ENCODE results near the gene TMA7.
"Not testable (repeated sequence)": the region's sequence is repeated elsewhere in the genome, so short reads cannot be mapped to it uniquely, and the experiment has no call there.

The TMA7 gene

GRCh38 chr3:48437812-48438211 is 2.2 kb upstream of the TMA7 start:
- DNase-seq = no peak

- DNase-seq = peak; percentile 35
These were observed 517 bp downstream of the TMA7 start for GRCh38 chr3:48440590-48440958.

- DNase-seq = no peak
These were observed 1.9 kb downstream of the TMA7 start for GRCh38 chr3:48441940-48442339.

GRCh38 chr3:48445277-48445882 is 5.3 kb downstream of the TMA7 start:
- no peak for DNase-seq

DNA sequence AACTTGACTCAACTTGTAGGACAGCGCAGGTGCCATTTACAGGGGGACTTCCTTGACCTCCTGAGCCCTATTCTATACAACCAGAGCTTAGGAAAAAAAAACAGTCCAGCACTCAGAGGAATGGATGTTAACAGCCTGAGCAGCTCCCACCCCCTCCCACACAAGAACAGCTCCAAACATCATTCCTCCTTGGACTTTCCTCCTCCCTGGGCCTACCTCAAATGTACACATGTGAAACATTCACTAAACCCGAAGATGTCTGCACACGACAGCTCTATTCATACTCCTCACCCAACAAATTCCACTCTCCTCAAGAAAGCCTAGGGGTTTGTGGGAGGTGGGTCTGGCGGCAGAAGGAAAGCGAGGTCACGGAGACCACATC is 6.0 kb downstream of the TMA7 start:
- peak; percentile 19 for DNase-seq

DNA sequence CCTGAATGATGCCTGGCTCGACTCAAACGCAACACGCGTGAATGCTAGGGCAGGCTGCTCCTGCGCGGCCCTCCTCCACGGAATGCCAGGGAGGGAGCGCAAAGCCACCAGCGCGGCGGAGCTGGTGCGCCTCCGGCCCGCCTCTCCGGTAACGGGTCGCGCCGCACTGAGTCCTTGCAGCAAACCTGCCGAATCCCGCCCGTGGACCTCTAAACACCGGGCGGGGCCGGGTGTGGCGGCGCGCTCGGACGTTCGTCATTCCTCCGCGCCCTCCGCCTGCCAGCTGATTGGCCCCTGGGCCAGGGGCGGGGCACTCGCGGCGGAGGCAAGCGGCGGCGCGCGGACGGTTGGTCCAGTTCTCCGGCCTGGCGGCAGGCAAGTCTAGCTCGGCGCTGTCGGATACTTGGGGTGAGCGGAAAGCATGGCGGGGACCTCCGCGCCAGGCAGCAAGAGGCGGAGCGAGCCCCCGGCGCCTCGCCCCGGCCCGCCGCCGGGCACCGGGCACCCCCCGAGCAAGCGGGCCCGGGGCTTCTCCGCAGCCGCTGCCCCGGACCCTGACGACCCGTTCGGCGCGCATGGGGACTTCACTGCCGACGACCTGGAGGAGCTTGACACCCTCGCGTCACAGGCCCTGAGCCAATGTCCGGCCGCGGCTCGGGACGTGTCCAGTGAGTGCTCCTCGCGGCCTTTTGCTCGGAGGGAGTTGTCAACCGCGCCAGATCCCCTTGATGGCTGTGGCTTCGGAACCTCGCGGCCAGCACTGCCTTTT is 6.6 kb downstream of the TMA7 start, which contains the start of gene ATRIP:
Gene ATRIP (plus strand): TSS at position 313 of the 769 bp plus-strand sequence. CDS start 109 bp downstream, at position 422.
- peak; percentile 96 for DNase-seq

DNA sequence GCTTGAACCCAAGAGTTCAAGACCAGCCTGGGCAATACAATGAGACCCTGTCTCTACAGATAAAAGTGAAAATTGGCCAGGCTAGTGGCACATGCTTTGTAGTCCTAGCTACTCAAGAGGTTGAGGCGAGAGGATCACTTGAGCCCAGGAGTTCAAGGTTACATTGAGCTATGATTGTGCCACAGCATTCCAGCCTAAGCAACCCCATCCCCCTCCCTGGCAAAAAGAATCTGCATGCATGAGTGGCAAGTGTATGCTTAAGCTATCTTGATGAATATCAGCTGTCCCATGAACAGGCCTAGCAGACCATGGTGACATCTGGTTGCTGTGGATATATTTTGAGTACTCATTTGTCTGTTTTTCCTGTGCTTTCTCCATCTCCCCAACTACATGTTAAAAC is 11.2 kb downstream of the TMA7 start:
- DNase-seq = no peak

GRCh38 chr3:48456456-48456855 is 16.4 kb downstream of the TMA7 start:
- DNase-seq = no peak

- no peak for DNase-seq
These were observed 19.3 kb downstream of the TMA7 start for GRCh38 chr3:48459331-48459730.

DNA sequence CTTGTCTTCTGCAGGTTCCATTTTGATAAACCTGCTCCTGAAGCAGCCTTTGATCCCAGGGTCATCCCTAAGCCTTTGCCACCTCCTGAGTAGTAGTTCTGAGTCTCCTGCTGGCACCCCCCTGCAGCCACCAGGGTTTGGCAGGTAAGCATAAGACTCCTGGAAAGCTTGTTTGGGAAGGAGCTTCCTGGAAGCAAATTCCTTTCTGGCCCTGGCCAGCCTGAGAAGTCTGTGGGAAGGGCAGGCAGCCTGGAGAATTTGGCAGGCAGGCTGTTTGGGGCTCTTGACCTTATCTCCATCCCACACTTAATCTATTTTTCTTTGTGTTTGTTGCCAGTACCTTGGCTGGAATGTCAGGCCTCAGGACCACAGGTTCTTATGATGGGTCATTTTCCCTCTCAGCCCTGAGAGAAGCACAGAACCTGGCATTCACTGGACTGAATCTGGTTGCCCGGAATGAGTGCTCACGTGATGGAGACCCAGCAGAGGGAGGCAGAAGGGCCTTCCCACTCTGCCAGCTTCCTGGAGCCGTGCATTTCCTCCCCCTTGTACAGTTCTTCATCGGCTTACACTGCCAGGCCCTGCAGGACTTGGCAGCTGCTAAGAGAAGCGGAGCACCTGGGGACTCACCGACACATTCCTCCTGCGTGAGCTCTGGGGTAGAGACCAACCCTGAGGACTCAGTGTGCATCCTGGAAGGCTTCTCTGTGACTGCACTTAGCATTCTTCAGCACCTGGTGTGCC is 19.9 kb downstream of the TMA7 start:
- DNase-seq = no peak

GRCh38 chr3:48460517-48460902 is 20.5 kb downstream of the TMA7 start:
- DNase-seq = no peak

GRCh38 chr3:48461767-48462166 is 21.7 kb downstream of the TMA7 start:
- DNase-seq = not testable (repeated sequence)

DNA sequence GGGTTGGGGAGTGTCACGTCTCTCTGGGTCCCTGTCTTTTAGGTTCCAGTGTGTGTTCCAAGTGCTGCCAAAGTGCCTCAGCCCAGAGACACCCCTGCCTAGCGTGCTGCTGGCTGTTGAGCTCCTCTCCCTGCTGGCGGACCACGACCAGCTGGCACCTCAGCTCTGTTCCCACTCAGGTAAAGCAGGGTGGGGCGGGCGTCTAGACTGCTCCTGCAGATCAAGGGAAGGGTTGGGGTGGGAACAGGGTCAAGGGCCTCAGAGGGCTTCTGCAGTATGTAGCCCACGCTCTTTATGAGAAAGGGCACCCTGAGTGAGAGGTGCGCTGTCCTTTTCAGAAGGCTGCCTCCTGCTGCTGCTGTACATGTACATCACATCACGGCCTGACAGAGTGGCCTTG is 23.6 kb downstream of the TMA7 start:
- DNase-seq = no peak

GRCh38 chr3:48464713-48465221 is 24.7 kb downstream of the TMA7 start:
- no peak for DNase-seq

DNA sequence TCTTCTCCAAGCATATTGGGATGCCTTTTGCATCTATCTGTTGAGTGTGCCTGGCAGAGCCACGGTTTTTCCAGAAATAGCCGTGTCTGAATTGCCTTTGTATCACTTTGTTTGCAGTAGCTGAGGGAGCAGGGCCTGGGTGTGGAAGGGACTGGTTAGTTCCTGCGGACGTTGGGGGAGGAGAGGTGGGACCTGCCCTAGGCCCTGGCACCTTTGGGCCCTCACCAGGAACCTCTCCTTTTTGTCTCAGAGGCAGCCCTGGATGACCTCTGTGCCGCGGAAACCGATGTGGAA is 25.1 kb downstream of the TMA7 start:
- no peak for DNase-seq

- peak; percentile 96 for DNase-seq
These were observed 25.7 kb downstream of the TMA7 start for GRCh38 chr3:48465531-48466378.

DNA sequence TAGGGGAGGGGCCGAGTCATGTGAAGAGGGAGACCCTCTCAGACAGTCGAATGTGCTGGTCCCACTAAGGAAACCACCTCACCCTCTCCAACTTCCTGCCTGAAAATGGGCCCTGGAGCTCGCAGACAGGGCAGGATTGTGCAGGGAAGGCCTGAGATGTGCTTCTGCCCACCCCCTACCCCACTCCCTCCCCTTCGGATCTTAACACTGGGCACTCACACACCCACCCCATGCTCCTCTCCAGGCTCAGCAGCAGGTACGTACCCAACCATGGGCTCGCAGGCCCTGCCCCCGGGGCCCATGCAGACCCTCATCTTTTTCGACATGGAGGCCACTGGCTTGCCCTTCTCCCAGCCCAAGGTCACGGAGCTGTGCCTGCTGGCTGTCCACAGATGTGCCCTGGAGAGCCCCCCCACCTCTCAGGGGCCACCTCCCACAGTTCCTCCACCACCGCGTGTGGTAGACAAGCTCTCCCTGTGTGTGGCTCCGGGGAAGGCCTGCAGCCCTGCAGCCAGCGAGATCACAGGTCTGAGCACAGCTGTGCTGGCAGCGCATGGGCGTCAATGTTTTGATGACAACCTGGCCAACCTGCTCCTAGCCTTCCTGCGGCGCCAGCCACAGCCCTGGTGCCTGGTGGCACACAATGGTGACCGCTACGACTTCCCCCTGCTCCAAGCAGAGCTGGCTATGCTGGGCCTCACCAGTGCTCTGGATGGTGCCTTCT is 26.5 kb downstream of the TMA7 start:
- peak; percentile 52 for DNase-seq

- no peak for DNase-seq
These were observed 27.0 kb downstream of the TMA7 start for GRCh38 chr3:48467110-48467454.

DNA sequence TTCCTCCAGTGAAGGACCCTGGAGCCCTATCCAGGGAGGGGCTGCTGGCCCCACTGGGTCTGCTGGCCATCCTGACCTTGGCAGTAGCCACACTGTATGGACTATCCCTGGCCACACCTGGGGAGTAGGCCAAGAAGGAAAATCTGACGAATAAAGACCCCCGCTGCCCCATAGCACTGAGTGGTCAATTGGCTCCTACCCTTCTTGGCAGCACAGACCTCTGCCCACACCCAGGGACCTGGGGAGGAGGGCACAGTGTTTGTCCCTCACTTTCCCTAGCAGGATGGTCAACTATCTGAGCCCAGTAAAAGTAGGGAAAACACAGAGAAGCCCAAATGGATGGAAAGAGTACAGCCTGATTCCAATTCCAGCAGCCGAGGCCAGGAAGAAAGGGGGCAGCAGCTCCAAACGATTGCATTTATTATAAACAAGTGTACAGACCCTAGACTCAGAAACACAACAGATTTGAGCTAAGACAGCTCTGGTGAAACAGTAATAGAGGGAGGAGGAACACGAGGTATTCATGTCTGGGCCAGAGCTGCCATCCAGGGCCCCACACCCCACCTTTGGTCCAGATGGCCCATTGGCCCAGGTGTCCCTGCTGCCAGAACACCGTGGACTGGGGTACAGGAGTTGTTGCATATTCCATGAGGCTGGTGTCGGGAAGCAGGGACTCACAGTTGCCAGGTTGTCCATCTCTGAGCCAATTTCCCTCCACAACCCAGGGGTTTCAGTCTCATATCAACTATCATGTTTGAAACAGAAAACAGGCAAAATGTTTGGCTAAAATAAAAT is 27.6 kb downstream of the TMA7 start:
- no peak for DNase-seq

DNA sequence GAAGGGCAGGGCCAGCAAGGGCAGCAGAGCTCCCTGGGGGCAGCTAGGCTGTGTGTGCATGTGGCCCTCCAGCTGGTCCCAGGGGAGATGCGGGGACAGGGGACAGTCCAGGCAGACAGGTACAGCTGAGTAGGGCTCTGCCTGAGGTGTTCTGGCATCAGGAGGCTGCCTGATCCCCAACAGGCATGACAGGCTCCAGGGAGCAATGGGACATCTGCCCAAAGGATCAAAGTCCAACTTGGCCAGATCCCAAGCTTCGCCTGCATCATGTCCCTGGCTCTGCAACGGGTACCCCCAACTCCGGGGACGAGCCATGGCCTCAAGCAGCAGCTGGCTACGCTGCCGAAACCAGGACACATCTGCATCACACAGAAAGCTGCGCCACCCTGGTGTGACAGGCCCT is 28.3 kb downstream of the TMA7 start:
- DNase-seq = no peak

- peak; percentile 25 for DNase-seq
These were observed 29.2 kb downstream of the TMA7 start for GRCh38 chr3:48469046-48469915.
